Lower leg skin (tissue), 3 donors: ENCODE results near the gene RRP9.

ENCODE experiments used
- POLR2A ChIP-seq, 2 donors: fragments of 450-650 bp; IDR thresholded peaks; one replicate each; pipeline ENCODE4 v1.6.1; 2016 to 2017; ENCODE audit warnings: antibody characterized with exemption in 2 of 2, mild to moderate bottlenecking in 1 of 2, moderate library complexity in 1 of 2
- TF ChIP-seq, protein P1 (sequence below), 3 donors: fragments of 450-650 bp; IDR thresholded peaks; one replicate each; pipeline ENCODE4 v1.5.1; 2016; ENCODE audit warnings: antibody characterized with exemption in 3 of 3, mild to moderate bottlenecking in 3 of 3, moderate library complexity in 2 of 3

GRCh38 chr3:51960386-51960785 lies 18.7 kb upstream of the RRP9 start:
- no peak for TF ChIP-seq POLR2A (IDR thresholded peaks at IDR 0.05)
- TF ChIP-seq, protein P1, sequence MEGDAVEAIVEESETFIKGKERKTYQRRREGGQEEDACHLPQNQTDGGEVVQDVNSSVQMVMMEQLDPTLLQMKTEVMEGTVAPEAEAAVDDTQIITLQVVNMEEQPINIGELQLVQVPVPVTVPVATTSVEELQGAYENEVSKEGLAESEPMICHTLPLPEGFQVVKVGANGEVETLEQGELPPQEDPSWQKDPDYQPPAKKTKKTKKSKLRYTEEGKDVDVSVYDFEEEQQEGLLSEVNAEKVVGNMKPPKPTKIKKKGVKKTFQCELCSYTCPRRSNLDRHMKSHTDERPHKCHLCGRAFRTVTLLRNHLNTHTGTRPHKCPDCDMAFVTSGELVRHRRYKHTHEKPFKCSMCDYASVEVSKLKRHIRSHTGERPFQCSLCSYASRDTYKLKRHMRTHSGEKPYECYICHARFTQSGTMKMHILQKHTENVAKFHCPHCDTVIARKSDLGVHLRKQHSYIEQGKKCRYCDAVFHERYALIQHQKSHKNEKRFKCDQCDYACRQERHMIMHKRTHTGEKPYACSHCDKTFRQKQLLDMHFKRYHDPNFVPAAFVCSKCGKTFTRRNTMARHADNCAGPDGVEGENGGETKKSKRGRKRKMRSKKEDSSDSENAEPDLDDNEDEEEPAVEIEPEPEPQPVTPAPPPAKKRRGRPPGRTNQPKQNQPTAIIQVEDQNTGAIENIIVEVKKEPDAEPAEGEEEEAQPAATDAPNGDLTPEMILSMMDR (IDR thresholded peaks at IDR 0.05), result no peak
